GM23248 (cell line): ENCODE data around the gene COL18A1. TPM values are rescaled to one million over a fixed set of nuclear protein-coding genes. Genes with fewer than 3 reads are reported as not detected.

Experiments
- DNase-seq: peaks from one replicate; pipeline ENCODE4 v3.0.0-alpha.2; 2015
- H2AFZ ChIP-seq: fragments of 200-600 bp; sonication (generic); 2 replicates; pipeline ENCODE4 v1.6.1; 2016; ENCODE audit warnings: antibody characterized with exemption
- H3F3A ChIP-seq: fragments of 200-600 bp; sonication (generic); 2 replicates; pipeline ENCODE4 v1.6.1; 2016; ENCODE audit warnings: mild to moderate bottlenecking, antibody characterized with exemption, mixed run types; ENCODE audit not compliant: insufficient read depth
- H3K27ac ChIP-seq: fragments of 200-600 bp; sonication (generic); 2 replicates; pipeline ENCODE4 v1.5.1; 2016; ENCODE audit warnings: mild to moderate bottlenecking
- H3K27me3 ChIP-seq: fragments of 200-600 bp; sonication (generic); replicated peaks from 2 replicates; pipeline ENCODE4 v1.6.1; 2016; ENCODE audit warnings: mild to moderate bottlenecking; ENCODE audit not compliant: insufficient read depth
- H3K36me3 ChIP-seq: fragments of 200-600 bp; sonication (generic); 2 replicates; pipeline ENCODE4 v1.6.1; 2016; ENCODE audit warnings: low read depth, mild to moderate bottlenecking
- H3K4me1 ChIP-seq: fragments of 200-600 bp; sonication (generic); 2 replicates; pipeline ENCODE4 v1.6.1; 2016; ENCODE audit warnings: mild to moderate bottlenecking; ENCODE audit not compliant: insufficient read depth
- H3K4me2 ChIP-seq: fragments of 200-600 bp; sonication (generic); one replicate; pipeline ENCODE4 v1.6.1; 2016; ENCODE audit warnings: mild to moderate bottlenecking; ENCODE audit not compliant: unreplicated experiment
- H3K4me3 ChIP-seq: fragments of 200-600 bp; sonication (generic); 2 replicates; pipeline ENCODE4 v1.5.1; 2016; ENCODE audit warnings: mild to moderate bottlenecking
- H3K79me2 ChIP-seq: fragments of 200-600 bp; sonication (generic); 2 replicates; pipeline ENCODE4 v1.6.1; 2016; ENCODE audit warnings: mild to moderate bottlenecking; ENCODE audit not compliant: insufficient read depth
- H3K9ac ChIP-seq: fragments of 200-600 bp; sonication (generic); 2 replicates; pipeline ENCODE4 v1.6.1; 2016; ENCODE audit warnings: mild to moderate bottlenecking
- H3K9me2 ChIP-seq: fragments of 200-600 bp; sonication (generic); 2 replicates; pipeline ENCODE4 v1.6.1; 2016; ENCODE audit warnings: mixed run types, mild to moderate bottlenecking, moderate library complexity; ENCODE audit not compliant: insufficient read depth
- H3K9me3 ChIP-seq: fragments of 200-600 bp; sonication (generic); one replicate; pipeline ENCODE4 v1.6.1; 2017; ENCODE audit warnings: low read depth
- H4K20me1 ChIP-seq: fragments of 200-600 bp; sonication (generic); 2 replicates; pipeline ENCODE4 v1.6.0; 2016; ENCODE audit not compliant: insufficient read depth
- EZH2 ChIP-seq: fragments of 200-600 bp; sonication (generic); IDR thresholded peaks from 2 replicates; pipeline ENCODE4 v1.6.1; 2018; ENCODE audit warnings: antibody characterized with exemption, mild to moderate bottlenecking; ENCODE audit not compliant: insufficient read depth, poor library complexity, severe bottlenecking
- EZH2phosphoT487 ChIP-seq: fragments of 200-600 bp; sonication (generic); IDR thresholded peaks from 2 replicates; pipeline ENCODE4 v1.6.1; 2018; ENCODE audit warnings: antibody characterized with exemption, moderate library complexity, mild to moderate bottlenecking, low read depth; ENCODE audit not compliant: insufficient read depth
- WGBS, 2 experiments: methylation state at CpG; one replicate each; pipeline ENCODE4 v1.1.6; 2015 to 2017; ENCODE audit warnings: low lambda C conversion rate in 2 of 2, low coverage in 1 of 2; ENCODE audit errors: missing lambda C conversion rate in 2 of 2; 5-methylcytosine and 5-hydroxymethylcytosine counted together
- in situ Hi-C: fragments of 300-500 bp; cut with MboI; formaldehyde crosslinking; loops from 2 replicates; pipeline ENCODE4 v1.15.0; 2020
- polyA plus RNA-seq: library from polyadenylated mRNA; unstranded; fragments of >200 nt; fragmentation: Nextera tagmentation; extraction: Ambion mirVana; gene quantifications from 2 replicates; pipeline ENCODE4 v1.2.1, GENCODE V29; 2016
- total RNA-seq: library from RNA; depleted of rRNA; stranded (reverse); fragments of >200 nt; shearing (Covaris generic); gene quantifications from 2 replicates; pipeline ENCODE4 v1.2.3, GENCODE V29; 2014

COL18A1 gene
- total and polyA plus RNA-seq, 2 experiments from 2014 or later, result 1.7 to 30.5 TPM

GRCh38 chr21:45479691-45480675 lies 75.0 kb downstream of the COL18A1 start:
- no peak for TF ChIP-seq EZH2
- no peak for TF ChIP-seq EZH2phosphoT487
- Histone ChIP-seq H3K27me3 (no peaks in the 10 kb centered on the region), H3K79me2 (no peaks in the 10 kb centered on the region), H2AFZ (no peak overlapping the region), H3F3A (no peaks in the 10 kb centered on the region), H3K4me2 (no peak overlapping the region), H3K9me3 (no peaks in the 10 kb centered on the region), H3K9ac (no peak overlapping the region), H4K20me1 (no peaks in the 10 kb centered on the region), H3K4me3 (no peak overlapping the region), H3K4me1 (no peaks in the 10 kb centered on the region), H3K27ac (no peak overlapping the region), H3K9me2 (no peaks in the 10 kb centered on the region), H3K36me3 (no peaks in the 10 kb centered on the region)
- 93% methylated on average over 33 to 37 of the region's 37 CpGs for WGBS, 2 experiments
- in situ Hi-C loops, result no loop called here
- no peak for DNase-seq

GRCh38 chr21:45480701-45481500 lies 75.9 kb downstream of the COL18A1 start:
- no peaks in the 10 kb centered on the region for H3K36me3 ChIP-seq
- in situ Hi-C loops, result no loop called here

GRCh38 chr21:45481566-45481965 lies 76.6 kb downstream of the COL18A1 start:
- in situ Hi-C loops, result no loop called here
- no peak overlapping the region for H3K27ac ChIP-seq
- no peaks in the 10 kb centered on the region for H3K27me3 ChIP-seq
- no peaks in the 10 kb centered on the region for H3K4me1 ChIP-seq
- H3K36me3 ChIP-seq, result no peaks in the 10 kb centered on the region
- WGBS, 2 experiments, result 94 to 95% methylated on average over 16 of the region's 16 CpGs
- no peaks in the 10 kb centered on the region for H3K79me2 ChIP-seq
- DNase-seq, result no peak
- TF ChIP-seq EZH2phosphoT487, result no peak
- TF ChIP-seq EZH2, result no peak
- H3K4me3 ChIP-seq, result no peak overlapping the region
- H3K4me2 ChIP-seq, result no peak overlapping the region
- no peaks in the 10 kb centered on the region for H3K9me2 ChIP-seq
- H3K9ac ChIP-seq, result no peak overlapping the region
- H3F3A ChIP-seq, result no peaks in the 10 kb centered on the region
- no peaks in the 10 kb centered on the region for H4K20me1 ChIP-seq
- no peaks in the 10 kb centered on the region for H3K9me3 ChIP-seq
- no peak overlapping the region for H2AFZ ChIP-seq

More at GRCh38 chr21:45480701-45481500, 75.9 kb downstream of the COL18A1 start:
- H4K20me1 ChIP-seq, result no peaks in the 10 kb centered on the region
- no peaks in the 10 kb centered on the region for H3K27me3 ChIP-seq
- H3K4me2 ChIP-seq, result no peak overlapping the region
- no peaks in the 10 kb centered on the region for H3K79me2 ChIP-seq
- no peak overlapping the region for H3K27ac ChIP-seq
- H3K4me1 ChIP-seq, result no peaks in the 10 kb centered on the region
- H3K4me3 ChIP-seq, result no peak overlapping the region
- no peaks in the 10 kb centered on the region for H3F3A ChIP-seq
- H3K9me3 ChIP-seq, result no peaks in the 10 kb centered on the region
- no peak overlapping the region for H2AFZ ChIP-seq
- DNase-seq, result no peak
- 93 to 94% methylated on average over 26 to 35 of the region's 35 CpGs for WGBS, 2 experiments
- H3K9me2 ChIP-seq, result no peaks in the 10 kb centered on the region
- TF ChIP-seq EZH2phosphoT487 (no peak), EZH2 (no peak)
- no peak overlapping the region for H3K9ac ChIP-seq

GRCh38 chr21:45481977-45482898 lies 77.3 kb downstream of the COL18A1 start:
- H3K79me2 ChIP-seq, result no peaks in the 10 kb centered on the region
- no peak overlapping the region for H3K9ac ChIP-seq
- TF ChIP-seq EZH2 (no peak), EZH2phosphoT487 (no peak)

More at GRCh38 chr21:45481977-45482898, 77.3 kb downstream of the COL18A1 start:
- no peak overlapping the region for H3K4me3 ChIP-seq
- in situ Hi-C loops, result no loop called here
- H2AFZ ChIP-seq, result no peak overlapping the region
- H4K20me1 ChIP-seq, result no peaks in the 10 kb centered on the region
- no peak for DNase-seq
- H3K9me3 ChIP-seq, result no peaks in the 10 kb centered on the region
- WGBS, 2 experiments, result 91 to 92% methylated on average over 33 of the region's 33 CpGs
- no peaks in the 10 kb centered on the region for H3K4me1 ChIP-seq
- no peak overlapping the region for H3K27ac ChIP-seq
- no peaks in the 10 kb centered on the region for H3K9me2 ChIP-seq
- no peaks in the 10 kb centered on the region for H3K27me3 ChIP-seq
- H3K4me2 ChIP-seq, result no peak overlapping the region
- H3K36me3 ChIP-seq, result no peaks in the 10 kb centered on the region
- no peaks in the 10 kb centered on the region for H3F3A ChIP-seq
